ENCODE results near the gene RELA.

The RELA gene

DNA sequence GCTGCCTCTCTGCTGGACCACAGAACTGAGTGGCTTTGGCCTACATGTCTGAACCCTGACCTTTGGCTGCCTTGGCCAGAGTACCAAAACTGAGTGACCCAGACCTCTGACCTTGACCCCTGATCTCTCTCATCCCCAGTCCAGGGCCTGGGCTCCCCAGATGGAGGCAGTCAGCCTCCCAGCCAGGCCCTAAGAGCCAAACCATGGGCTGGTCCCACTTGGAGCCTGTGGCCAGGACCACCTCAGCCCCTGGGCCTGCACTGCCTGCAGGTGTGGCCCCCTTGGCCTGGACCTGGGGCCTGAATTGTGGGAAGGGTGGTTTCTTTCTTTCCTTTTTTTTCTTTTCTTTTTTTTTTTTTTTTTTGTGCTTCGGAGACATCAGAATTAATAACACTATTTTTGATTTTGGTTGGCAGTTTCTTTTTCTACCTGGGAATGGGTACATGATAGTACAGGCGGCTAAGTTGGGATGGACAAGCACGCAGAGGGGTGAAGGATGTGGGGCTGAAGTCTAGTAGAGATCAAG, 25.6 kb downstream of the RELA start:
- no peak for DNase-seq (ENCODE audit: low spot score)
- TF ChIP-seq CTCF (IDR thresholded peaks at IDR 0.05; ENCODE audit: extremely low read depth, missing control alignments), result no peak

GRCh38 chr11:65636108-65637031, 26.3 kb downstream of the RELA start:
- TF ChIP-seq CTCF (IDR thresholded peaks at IDR 0.05; ENCODE audit: extremely low read depth, missing control alignments), result no peak
- no peak for DNase-seq (ENCODE audit: low spot score)

GRCh38 chr11:65634905-65635731, 27.6 kb downstream of the RELA start:
- no peak for DNase-seq (ENCODE audit: low spot score)
- no peak for TF ChIP-seq CTCF (IDR thresholded peaks at IDR 0.05; ENCODE audit: extremely low read depth, missing control alignments)

DNA sequence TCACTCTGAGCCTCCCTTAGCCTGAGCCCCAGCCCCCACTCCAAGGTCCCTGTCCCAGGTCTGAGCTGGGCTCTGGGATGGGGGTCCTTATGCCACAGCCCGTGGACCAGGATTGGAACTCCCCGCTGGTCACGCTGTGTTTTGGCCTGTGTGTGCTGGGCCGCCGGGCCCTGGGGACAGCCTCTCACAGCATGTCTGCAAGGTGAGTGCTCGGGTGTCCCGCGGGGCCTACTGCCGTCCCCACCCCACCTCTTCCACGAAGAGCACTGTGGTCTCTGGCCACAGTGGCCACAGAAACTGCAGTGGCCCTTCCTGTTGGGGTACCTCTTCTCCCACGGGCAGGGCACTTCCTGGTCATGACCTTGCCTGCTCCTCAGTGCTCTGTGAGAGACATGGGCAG, 28.3 kb downstream of the RELA start:
- no peak for DNase-seq (ENCODE audit: low spot score)
- TF ChIP-seq CTCF (IDR thresholded peaks at IDR 0.05; ENCODE audit: extremely low read depth, missing control alignments), result no peak

GRCh38 chr11:65634109-65634436, 28.6 kb downstream of the RELA start:
- no peak for DNase-seq (ENCODE audit: low spot score)
- TF ChIP-seq CTCF (IDR thresholded peaks at IDR 0.05; ENCODE audit: extremely low read depth, missing control alignments), result no peak

- no peak for TF ChIP-seq CTCF (IDR thresholded peaks at IDR 0.05; ENCODE audit: extremely low read depth, missing control alignments)
- DNase-seq (ENCODE audit: low spot score), result no peak
Observed at GRCh38 chr11:65633390-65634108, 29.2 kb downstream of the RELA start.
